ENCODE measurements around the gene NPAT. TPM values are rescaled to one million over a fixed set of nuclear protein-coding genes. Genes with fewer than 3 reads are reported as not detected.

The NPAT gene
- total RNA-seq, 1 experiment from 2014 or later, result 16.6 TPM

GRCh38 chr11:108206171-108206570, 16.3 kb downstream of the NPAT start:
- DNase-seq (ENCODE audit: low read depth, low spot score), result no peak
- no peaks in the 10 kb centered on the region for H3K4me1 ChIP-seq (ENCODE audit: control insufficient read depth, insufficient read depth, low read length)
- peaks cover 24% of the 10 kb centered on the region for H3K9me3 ChIP-seq (ENCODE audit: control insufficient read depth, insufficient read depth, low read depth, low read length)
- TF ChIP-seq TCF7L2 (IDR thresholded peaks at IDR 0.05; ENCODE audit: low read depth, low read length) (no peak), CTCF (IDR thresholded peaks at IDR 0.05) (no peak), POLR2AphosphoS5 (IDR thresholded peaks at IDR 0.05; ENCODE audit: low read depth, low read length) (no peak), SIN3A (IDR thresholded peaks at IDR 0.05; ENCODE audit: borderline replicate concordance, insufficient read depth, low read depth, low read length) (no peak), REST (IDR thresholded peaks at IDR 0.05; ENCODE audit: insufficient read depth in 1 of 2, low read depth in 2 of 2, low read length in 1 of 2) (no peak)
- H3K4me3 ChIP-seq (ENCODE audit: low read depth in 2 of 2, low read length in 2 of 2), result no peak overlapping the region
- ATAC-seq, result no peak
- no peaks in the 10 kb centered on the region for H3K27me3 ChIP-seq (ENCODE audit: control insufficient read depth, insufficient read depth, low read length)
- intact Hi-C loops (cut with micrococcal nuclease; ENCODE audit: unreplicated experiment) (no loop called here), in situ Hi-C loops (cut with HindIII; ENCODE audit: low pct_unique_long_range_greater_than_20kb, low sequenced_read_pairs) (no loop called here)
- ChIA-PET POLR2A (no interaction called here), CTCF (no interaction called here)
- no TSS peak for BruUV-seq (replicated peaks)
- H3K36me3 ChIP-seq (ENCODE audit: control insufficient read depth, insufficient read depth, low read length), result no peaks in the 10 kb centered on the region; the same call in 1 of the 2 replicates
- H3K27ac ChIP-seq (ENCODE audit: low read length), result no peak overlapping the region

GRCh38 chr11:108204929-108205499, 17.4 kb downstream of the NPAT start:
- H3K27ac ChIP-seq (ENCODE audit: low read length), result no peak overlapping the region
- ChIA-PET POLR2A (no interaction called here), CTCF (no interaction called here)
- TF ChIP-seq TCF7L2 (IDR thresholded peaks at IDR 0.05; ENCODE audit: low read depth, low read length) (no peak), SIN3A (IDR thresholded peaks at IDR 0.05; ENCODE audit: borderline replicate concordance, insufficient read depth, low read depth, low read length) (no peak), CTCF (IDR thresholded peaks at IDR 0.05) (no peak), REST (IDR thresholded peaks at IDR 0.05; ENCODE audit: insufficient read depth in 1 of 2, low read depth in 2 of 2, low read length in 1 of 2) (no peak), POLR2AphosphoS5 (IDR thresholded peaks at IDR 0.05; ENCODE audit: low read depth, low read length) (no peak)
- H3K36me3 ChIP-seq (ENCODE audit: control insufficient read depth, insufficient read depth, low read length), result no peaks in the 10 kb centered on the region; the same call in 1 of the 2 replicates
- in situ Hi-C loops (cut with HindIII; ENCODE audit: low pct_unique_long_range_greater_than_20kb, low sequenced_read_pairs), result no loop called here
- H3K4me3 ChIP-seq (ENCODE audit: low read depth in 2 of 2, low read length in 2 of 2), result no peak overlapping the region
- BruUV-seq (replicated peaks), result no TSS peak
- peaks cover 24% of the 10 kb centered on the region for H3K9me3 ChIP-seq (ENCODE audit: control insufficient read depth, insufficient read depth, low read depth, low read length)
- no peaks in the 10 kb centered on the region for H3K27me3 ChIP-seq (ENCODE audit: control insufficient read depth, insufficient read depth, low read length)
- DNase-seq (ENCODE audit: low read depth, low spot score) (no peak), ATAC-seq (no peak)
- intact Hi-C loops (cut with micrococcal nuclease; ENCODE audit: unreplicated experiment), result no loop called here
- no peaks in the 10 kb centered on the region for H3K4me1 ChIP-seq (ENCODE audit: control insufficient read depth, insufficient read depth, low read length)

All from Panc1 (cell line).